Measurements from ENCODE around the gene SAMD4A.

The SAMD4A gene

DNA sequence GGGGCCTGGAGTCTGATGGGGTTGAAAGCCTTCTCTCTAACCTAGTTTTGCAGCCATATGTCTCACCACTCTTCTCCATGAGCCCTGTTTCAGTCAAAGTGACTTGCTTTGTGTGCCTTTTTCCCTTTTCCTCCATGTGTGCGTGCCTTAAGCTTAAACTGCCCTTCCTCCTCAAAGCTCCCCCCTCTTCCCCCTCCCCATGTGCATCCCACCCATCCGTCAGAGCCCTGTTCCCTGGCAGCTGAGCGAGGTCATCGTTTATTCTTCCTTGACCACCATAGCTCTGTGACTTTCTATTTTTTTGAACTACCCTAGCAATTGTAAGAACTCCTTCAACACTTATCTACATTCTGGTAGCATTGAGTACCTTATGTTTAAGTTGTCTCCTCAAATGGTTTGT, 24.9 kb downstream of the SAMD4A start:
- no peak for DNase-seq (ENCODE audit: low read depth in 1 of 2, low spot score in 1 of 2)
- TF ChIP-seq SPI1 (IDR thresholded peaks at IDR 0.05; ENCODE audit: borderline replicate concordance, low read depth): no peak
- no peak for TF ChIP-seq POLR2AphosphoS5 (IDR thresholded peaks at IDR 0.05; ENCODE audit: low read depth)
- no peak for TF ChIP-seq CTCF (IDR thresholded peaks at IDR 0.05; ENCODE audit: insufficient read depth, low read length)
- TF ChIP-seq, protein P1, sequence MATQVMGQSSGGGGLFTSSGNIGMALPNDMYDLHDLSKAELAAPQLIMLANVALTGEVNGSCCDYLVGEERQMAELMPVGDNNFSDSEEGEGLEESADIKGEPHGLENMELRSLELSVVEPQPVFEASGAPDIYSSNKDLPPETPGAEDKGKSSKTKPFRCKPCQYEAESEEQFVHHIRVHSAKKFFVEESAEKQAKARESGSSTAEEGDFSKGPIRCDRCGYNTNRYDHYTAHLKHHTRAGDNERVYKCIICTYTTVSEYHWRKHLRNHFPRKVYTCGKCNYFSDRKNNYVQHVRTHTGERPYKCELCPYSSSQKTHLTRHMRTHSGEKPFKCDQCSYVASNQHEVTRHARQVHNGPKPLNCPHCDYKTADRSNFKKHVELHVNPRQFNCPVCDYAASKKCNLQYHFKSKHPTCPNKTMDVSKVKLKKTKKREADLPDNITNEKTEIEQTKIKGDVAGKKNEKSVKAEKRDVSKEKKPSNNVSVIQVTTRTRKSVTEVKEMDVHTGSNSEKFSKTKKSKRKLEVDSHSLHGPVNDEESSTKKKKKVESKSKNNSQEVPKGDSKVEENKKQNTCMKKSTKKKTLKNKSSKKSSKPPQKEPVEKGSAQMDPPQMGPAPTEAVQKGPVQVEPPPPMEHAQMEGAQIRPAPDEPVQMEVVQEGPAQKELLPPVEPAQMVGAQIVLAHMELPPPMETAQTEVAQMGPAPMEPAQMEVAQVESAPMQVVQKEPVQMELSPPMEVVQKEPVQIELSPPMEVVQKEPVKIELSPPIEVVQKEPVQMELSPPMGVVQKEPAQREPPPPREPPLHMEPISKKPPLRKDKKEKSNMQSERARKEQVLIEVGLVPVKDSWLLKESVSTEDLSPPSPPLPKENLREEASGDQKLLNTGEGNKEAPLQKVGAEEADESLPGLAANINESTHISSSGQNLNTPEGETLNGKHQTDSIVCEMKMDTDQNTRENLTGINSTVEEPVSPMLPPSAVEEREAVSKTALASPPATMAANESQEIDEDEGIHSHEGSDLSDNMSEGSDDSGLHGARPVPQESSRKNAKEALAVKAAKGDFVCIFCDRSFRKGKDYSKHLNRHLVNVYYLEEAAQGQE (IDR thresholded peaks at IDR 0.05; ENCODE audit: insufficient replicate concordance, low read depth): no peak
- TF ChIP-seq GABPA (IDR thresholded peaks at IDR 0.05; ENCODE audit: low read depth): no peak
- Histone ChIP-seq H3K27ac (replicated peaks) (no peak overlapping the region), H3K27me3 (ENCODE audit: insufficient read depth, poor library complexity, severe bottlenecking) (no peaks in the 10 kb centered on the region), H3K4me3 (replicated peaks; ENCODE audit: insufficient read depth, low read length) (no peak overlapping the region)

GRCh38 chr14:54593860-54594259, 26.9 kb downstream of the SAMD4A start:
- no peaks in the 10 kb centered on the region for H3K27me3 ChIP-seq (ENCODE audit: insufficient read depth, poor library complexity, severe bottlenecking)
- H3K27ac ChIP-seq (replicated peaks): no peak overlapping the region
- no peak overlapping the region for H3K4me3 ChIP-seq (replicated peaks; ENCODE audit: insufficient read depth, low read length)
- no peak for DNase-seq (ENCODE audit: low read depth in 1 of 2, low spot score in 1 of 2)
- TF ChIP-seq, protein P1 (IDR thresholded peaks at IDR 0.05; ENCODE audit: insufficient replicate concordance, low read depth): no peak
- no peak for TF ChIP-seq SPI1 (IDR thresholded peaks at IDR 0.05; ENCODE audit: borderline replicate concordance, low read depth)
- TF ChIP-seq POLR2AphosphoS5 (IDR thresholded peaks at IDR 0.05; ENCODE audit: low read depth): no peak

GRCh38 chr14:54594537-54594936, 27.6 kb downstream of the SAMD4A start:
- no peak for TF ChIP-seq POLR2AphosphoS5 (IDR thresholded peaks at IDR 0.05; ENCODE audit: low read depth)
- TF ChIP-seq CTCF (IDR thresholded peaks at IDR 0.05; ENCODE audit: insufficient read depth, low read length): no peak
- no peak for TF ChIP-seq GABPA (IDR thresholded peaks at IDR 0.05; ENCODE audit: low read depth)
- TF ChIP-seq, protein P1 (IDR thresholded peaks at IDR 0.05; ENCODE audit: insufficient replicate concordance, low read depth): no peak
- no peak for TF ChIP-seq SPI1 (IDR thresholded peaks at IDR 0.05; ENCODE audit: borderline replicate concordance, low read depth)
- no peaks in the 10 kb centered on the region for H3K27me3 ChIP-seq (ENCODE audit: insufficient read depth, poor library complexity, severe bottlenecking)
- no peak for DNase-seq (ENCODE audit: low read depth in 1 of 2, low spot score in 1 of 2)
- H3K27ac ChIP-seq (replicated peaks): no peak overlapping the region
- H3K4me3 ChIP-seq (replicated peaks; ENCODE audit: insufficient read depth, low read length): no peak overlapping the region

Data from HL-60 (cell line).